Panc1 (cell line): ENCODE results near the gene AMHR2.

Experiments
- CTCF ChIP-seq: fragments of 450-650 bp; IDR thresholded peaks from 2 replicates; pipeline ENCODE4 v1.5.1; 2017; ENCODE audit warnings: mild to moderate bottlenecking
- POLR2AphosphoS5 ChIP-seq: IDR thresholded peaks from 2 replicates; pipeline ENCODE4 v1.6.1; 2012; ENCODE audit warnings: mild to moderate bottlenecking, low read depth, low read length, moderate library complexity
- REST ChIP-seq, 2 experiments: IDR thresholded peaks; 2 replicates each; pipeline ENCODE4 v1.6.1; 2011 to 2012; ENCODE audit warnings: low read depth in 2 of 2, control low read depth in 1 of 2, low read length in 1 of 2, mild to moderate bottlenecking in 1 of 2, moderate library complexity in 1 of 2; ENCODE audit not compliant: insufficient read depth in 1 of 2
- SIN3A ChIP-seq: IDR thresholded peaks from 2 replicates; pipeline ENCODE4 v1.6.1; 2012; ENCODE audit warnings: low read depth, mild to moderate bottlenecking, low read length, moderate library complexity, borderline replicate concordance; ENCODE audit not compliant: insufficient read depth
- TCF7L2 ChIP-seq: IDR thresholded peaks from 2 replicates; pipeline ENCODE4 v1.6.1; 2011; ENCODE audit warnings: mild to moderate bottlenecking, low read depth, low read length, inconsistent platforms

GRCh38 chr12:53402871-53403270 is 20.8 kb upstream of the AMHR2 start:
- TF ChIP-seq REST (IDR thresholded peaks at IDR 0.05; ENCODE audit: insufficient read depth in 1 of 2, low read depth in 2 of 2, low read length in 1 of 2) (no peak), POLR2AphosphoS5 (no peak), CTCF (no peak), SIN3A (no peak), TCF7L2 (no peak)
